ENCODE data around the gene KCNMA1.

Gene KCNMA1

DNA sequence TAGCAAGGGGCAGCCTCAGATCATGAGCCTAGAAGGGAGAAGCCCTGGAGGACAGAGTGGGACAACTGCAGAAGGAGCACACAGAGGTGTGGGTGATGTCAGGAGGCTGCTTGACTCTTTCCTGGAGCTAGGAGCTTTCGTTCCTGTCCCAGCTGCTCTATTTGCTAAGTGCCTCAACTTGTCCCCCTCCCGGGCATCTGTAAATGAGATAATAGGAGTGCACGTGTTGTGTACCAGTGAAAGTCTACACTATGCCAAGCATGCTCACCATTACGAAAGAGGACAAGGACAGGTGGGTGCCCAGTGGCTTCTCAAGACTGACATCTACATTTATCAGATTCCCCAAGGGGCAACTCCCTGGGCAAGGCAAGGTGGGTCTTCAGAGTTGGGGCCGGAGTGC lies 162.7 kb downstream of the KCNMA1 start:
- TF ChIP-seq REST (IDR thresholded peaks at IDR 0.05; ENCODE audit: low read depth) (no peak), ZBTB7A (IDR thresholded peaks at IDR 0.05; ENCODE audit: low read depth) (no peak), NFIC (IDR thresholded peaks at IDR 0.05) (no peak), EP300 (IDR thresholded peaks at IDR 0.05; ENCODE audit: borderline replicate concordance) (no peak), TAF1 (IDR thresholded peaks at IDR 0.05; ENCODE audit: low read depth) (no peak), USF1 (IDR thresholded peaks at IDR 0.05) (no peak), FOXM1 (IDR thresholded peaks at IDR 0.05; ENCODE audit: borderline replicate concordance, low read depth) (no peak), CEBPB (IDR thresholded peaks at IDR 0.05) (no peak), TEAD4 (IDR thresholded peaks at IDR 0.05) (no peak), EGR1 (IDR thresholded peaks at IDR 0.05) (no peak), RAD21 (IDR thresholded peaks at IDR 0.05; ENCODE audit: low read depth) (no peak), TCF12 (IDR thresholded peaks at IDR 0.05; ENCODE audit: low read depth) (no peak), YY1 (IDR thresholded peaks at IDR 0.05; ENCODE audit: low read depth) (no peak)
- TF ChIP-seq, protein P1, sequence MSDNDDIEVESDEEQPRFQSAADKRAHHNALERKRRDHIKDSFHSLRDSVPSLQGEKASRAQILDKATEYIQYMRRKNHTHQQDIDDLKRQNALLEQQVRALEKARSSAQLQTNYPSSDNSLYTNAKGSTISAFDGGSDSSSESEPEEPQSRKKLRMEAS (IDR thresholded peaks at IDR 0.05) = no peak

GRCh38 chr10:77474386-77474785 lies 163.2 kb downstream of the KCNMA1 start:
- TF ChIP-seq REST (IDR thresholded peaks at IDR 0.05; ENCODE audit: low read depth) (no peak), TEAD4 (IDR thresholded peaks at IDR 0.05) (no peak), TAF1 (IDR thresholded peaks at IDR 0.05; ENCODE audit: low read depth) (no peak), TCF12 (IDR thresholded peaks at IDR 0.05; ENCODE audit: low read depth) (no peak), USF1 (IDR thresholded peaks at IDR 0.05) (no peak), ZBTB7A (IDR thresholded peaks at IDR 0.05; ENCODE audit: low read depth) (no peak), EP300 (IDR thresholded peaks at IDR 0.05; ENCODE audit: borderline replicate concordance) (no peak), RAD21 (IDR thresholded peaks at IDR 0.05; ENCODE audit: low read depth) (no peak), YY1 (IDR thresholded peaks at IDR 0.05; ENCODE audit: low read depth) (no peak), EGR1 (IDR thresholded peaks at IDR 0.05) (no peak), FOXM1 (IDR thresholded peaks at IDR 0.05; ENCODE audit: borderline replicate concordance, low read depth) (no peak)
- TF ChIP-seq, protein P1 (IDR thresholded peaks at IDR 0.05) = no peak

- no peak for TF ChIP-seq ZBTB7A (IDR thresholded peaks at IDR 0.05; ENCODE audit: low read depth)
Observed at GRCh38 chr10:77472146-77472545, 165.5 kb downstream of the KCNMA1 start.

- no peak for TF ChIP-seq FOXM1 (IDR thresholded peaks at IDR 0.05; ENCODE audit: borderline replicate concordance, low read depth)
- TF ChIP-seq, protein P1 (IDR thresholded peaks at IDR 0.05) = no peak
- TF ChIP-seq YY1 (IDR thresholded peaks at IDR 0.05; ENCODE audit: low read depth) = no peak
- TF ChIP-seq EP300 (IDR thresholded peaks at IDR 0.05; ENCODE audit: borderline replicate concordance) = no peak
- no peak for TF ChIP-seq CEBPB (IDR thresholded peaks at IDR 0.05)
- TF ChIP-seq EGR1 (IDR thresholded peaks at IDR 0.05) = no peak
- no peak for TF ChIP-seq ZBTB7A (IDR thresholded peaks at IDR 0.05; ENCODE audit: low read depth)
- TF ChIP-seq TEAD4 (IDR thresholded peaks at IDR 0.05) = no peak
- TF ChIP-seq CREB1 (IDR thresholded peaks at IDR 0.05; ENCODE audit: low read depth) = no peak
- no peak for TF ChIP-seq RAD21 (IDR thresholded peaks at IDR 0.05; ENCODE audit: low read depth)
Observed at GRCh38 chr10:77471069-77471536, 166.5 kb downstream of the KCNMA1 start.

GRCh38 chr10:77467422-77467963 lies 170.1 kb downstream of the KCNMA1 start:
- TF ChIP-seq, protein P1 (IDR thresholded peaks at IDR 0.05) = no peak
- TF ChIP-seq TCF12 (IDR thresholded peaks at IDR 0.05; ENCODE audit: low read depth) (no peak), TAF1 (IDR thresholded peaks at IDR 0.05; ENCODE audit: low read depth) (no peak), TEAD4 (IDR thresholded peaks at IDR 0.05) (no peak), USF1 (IDR thresholded peaks at IDR 0.05) (no peak), ZBTB7A (IDR thresholded peaks at IDR 0.05; ENCODE audit: low read depth) (no peak), CEBPB (IDR thresholded peaks at IDR 0.05) (no peak), REST (IDR thresholded peaks at IDR 0.05; ENCODE audit: low read depth) (no peak), CREB1 (IDR thresholded peaks at IDR 0.05; ENCODE audit: low read depth) (no peak), FOXM1 (IDR thresholded peaks at IDR 0.05; ENCODE audit: borderline replicate concordance, low read depth) (no peak), NFIC (IDR thresholded peaks at IDR 0.05) (no peak), YY1 (IDR thresholded peaks at IDR 0.05; ENCODE audit: low read depth) (no peak), EGR1 (IDR thresholded peaks at IDR 0.05) (no peak), RAD21 (IDR thresholded peaks at IDR 0.05; ENCODE audit: low read depth) (no peak), EP300 (IDR thresholded peaks at IDR 0.05; ENCODE audit: borderline replicate concordance) (no peak)

All from Ishikawa (cell line).